Measurements from ENCODE around the gene KIAA1217. TPM values are rescaled to one million over a fixed set of nuclear protein-coding genes. Genes with fewer than 3 reads are reported as not detected.

KIAA1217 gene
- total RNA-seq, 3 donors from 2014 or later, result 49.5 to 94.5 (median 63.9) TPM

DNA sequence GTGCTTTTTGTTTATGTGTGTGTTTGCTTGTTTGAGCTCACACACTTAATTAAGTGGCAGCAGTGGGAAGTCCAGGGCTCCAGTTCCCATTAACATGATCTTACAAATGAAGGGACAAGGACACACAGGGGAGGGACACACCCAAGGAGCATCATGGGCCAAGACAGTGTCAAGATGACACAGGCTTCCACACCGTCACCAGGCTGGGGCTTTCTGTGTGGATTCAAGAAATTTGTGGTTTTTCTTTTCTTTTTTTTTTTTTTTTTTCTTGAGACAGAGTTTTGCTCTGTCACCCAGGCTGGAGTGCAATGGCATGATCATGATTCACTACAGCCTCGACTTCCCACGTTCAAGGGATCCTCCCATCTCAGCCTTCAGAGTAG is 173.6 kb downstream of the KIAA1217 start:
- Histone ChIP-seq H3K36me3 (ENCODE audit: low read depth) (no peaks in the 10 kb centered on the region), H3K4me3 (no peak overlapping the region), H3K9me3 (no peaks in the 10 kb centered on the region), H3K4me1 (ENCODE audit: low read depth) (peaks cover 12% of the 10 kb centered on the region)
- ATAC-seq, result peak; percentile 3
- intact Hi-C loops (cut with DNase I, micrococcal nuclease), result no loop called here
- no peak for TF ChIP-seq CTCF (IDR thresholded peaks at IDR 0.05)
- no peak for DNase-seq

DNA sequence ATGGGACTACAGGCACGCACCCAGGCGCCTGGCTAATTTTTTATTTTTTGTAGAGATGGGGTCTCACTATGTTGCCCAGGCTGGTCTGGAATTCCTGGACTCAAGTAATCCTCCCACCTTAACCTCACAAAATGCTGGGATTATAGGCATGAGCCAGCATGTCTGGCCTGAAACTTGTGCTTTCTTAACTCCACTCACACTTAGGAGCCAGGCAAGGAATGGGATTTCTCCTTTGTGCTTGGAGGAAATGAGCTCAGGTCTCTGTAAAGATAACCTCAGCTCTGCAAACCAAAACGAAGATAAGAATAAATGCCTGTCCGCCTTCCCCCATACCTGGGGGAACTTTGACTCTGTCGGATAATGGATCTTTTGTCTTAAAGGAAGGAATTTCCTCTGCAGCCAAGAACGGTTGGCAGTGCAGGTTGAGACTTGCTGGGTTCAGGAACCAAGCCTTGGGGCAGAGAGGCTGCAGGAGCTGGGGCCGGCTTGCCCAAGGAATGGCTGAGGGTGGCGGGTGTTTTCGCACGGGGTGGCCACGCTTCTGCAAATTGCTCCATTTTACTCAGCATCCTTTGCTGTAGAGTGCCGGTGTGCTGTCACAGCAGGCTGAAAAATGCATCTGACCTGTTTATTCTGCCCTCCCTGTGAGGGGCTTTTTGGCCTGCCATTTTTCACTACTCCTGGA is 174.2 kb downstream of the KIAA1217 start:
- Histone ChIP-seq H3K4me3 (no peak overlapping the region), H3K9me3 (no peaks in the 10 kb centered on the region), H3K36me3 (ENCODE audit: low read depth) (no peaks in the 10 kb centered on the region), H3K4me1 (ENCODE audit: low read depth) (peaks cover 12% of the 10 kb centered on the region)
- TF ChIP-seq CTCF (IDR thresholded peaks at IDR 0.05), result no peak
- ATAC-seq (peak; percentile 66), DNase-seq (peak; percentile 37 to 62 (median 59))
- intact Hi-C loops (cut with DNase I, micrococcal nuclease), result no loop called here

GRCh38 chr10:24383681-24384106 is 174.8 kb downstream of the KIAA1217 start:
- H3K4me1 ChIP-seq (ENCODE audit: low read depth), result peaks cover 12% of the 10 kb centered on the region
- TF ChIP-seq CTCF (IDR thresholded peaks at IDR 0.05), result peak; percentile 46
- intact Hi-C loops (cut with DNase I, micrococcal nuclease), result no loop called here
- DNase-seq (peak; percentile 90 to 92 (median 91)), ATAC-seq (peak; percentile 98)
- no peaks in the 10 kb centered on the region for H3K36me3 ChIP-seq (ENCODE audit: low read depth)
- no peaks in the 10 kb centered on the region for H3K9me3 ChIP-seq
- H3K4me3 ChIP-seq, result no peak overlapping the region

GRCh38 chr10:24384954-24385353 is 176.0 kb downstream of the KIAA1217 start:
- DNase-seq, result no peak
- Histone ChIP-seq H3K9me3 (no peaks in the 10 kb centered on the region), H3K4me1 (ENCODE audit: low read depth) (peaks cover 12% of the 10 kb centered on the region), H3K36me3 (ENCODE audit: low read depth) (no peaks in the 10 kb centered on the region), H3K4me3 (no peak overlapping the region)
- no peak for TF ChIP-seq CTCF (IDR thresholded peaks at IDR 0.05)
- intact Hi-C loops (cut with DNase I, micrococcal nuclease), result no loop called here
- no peak for ATAC-seq

GRCh38 chr10:24385776-24386175 is 176.8 kb downstream of the KIAA1217 start:
- peaks cover 12% of the 10 kb centered on the region for H3K4me1 ChIP-seq (ENCODE audit: low read depth)
- H3K36me3 ChIP-seq (ENCODE audit: low read depth), result no peaks in the 10 kb centered on the region
- no peak for TF ChIP-seq CTCF (IDR thresholded peaks at IDR 0.05)
- intact Hi-C loops (cut with DNase I, micrococcal nuclease), result no loop called here
- no peak for DNase-seq
- no peaks in the 10 kb centered on the region for H3K9me3 ChIP-seq
- no peak overlapping the region for H3K4me3 ChIP-seq
- no peak for ATAC-seq
